Measurements from ENCODE around the gene MEA1. TPM values are rescaled to one million over a fixed set of nuclear protein-coding genes. Genes with fewer than 3 reads are reported as not detected.

MEA1 gene
- total and polyA plus RNA-seq, 2 experiments from 2014 or later: 70.5 to 205 TPM

DNA sequence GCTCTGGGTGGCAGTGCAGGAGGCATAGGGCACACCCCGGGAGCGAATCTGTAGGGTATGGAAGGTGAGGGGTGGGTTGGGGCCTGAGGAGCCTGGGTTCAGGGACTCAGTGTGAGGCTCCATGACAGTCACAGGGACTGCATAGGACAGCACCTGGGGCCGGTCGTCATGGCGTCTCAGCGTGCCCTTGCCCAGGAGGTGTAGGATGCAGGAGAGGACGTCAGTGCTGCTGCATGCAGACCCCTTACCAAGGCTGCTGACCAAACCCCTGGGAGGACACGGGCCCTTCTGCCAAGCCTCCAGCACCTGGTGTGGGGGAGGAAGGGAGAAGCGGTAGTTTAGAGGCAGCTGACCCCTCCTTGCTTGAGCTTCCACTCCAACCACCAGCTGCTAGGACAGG, 24.0 kb upstream of the MEA1 start:
- H3K36me3 Mint-ChIP-seq (ENCODE audit: low read depth): peaks cover 52% of the 10 kb centered on the region
- peaks cover 6% of the 10 kb centered on the region; the same call in 1 of the 2 replicates for H4K20me1 ChIP-seq (replicated peaks; ENCODE audit: insufficient read depth)
- no peaks in the 10 kb centered on the region for H3K79me2 ChIP-seq (replicated peaks; ENCODE audit: insufficient read depth)
- H3K4me2 ChIP-seq: no peak overlapping the region
- H3K4me3 Mint-ChIP-seq: no peak overlapping the region
- no peaks in the 10 kb centered on the region for H3K4me1 ChIP-seq (ENCODE audit: insufficient read depth)
- H3K27me3 Mint-ChIP-seq (ENCODE audit: insufficient read depth, low read depth, poor library complexity): peaks cover 3% of the 10 kb centered on the region
- H3K9me2 ChIP-seq (ENCODE audit: insufficient read depth): no peaks in the 10 kb centered on the region
- ATAC-seq (no peak), DNase-seq (ENCODE audit: low spot score) (no peak)
- no peak overlapping the region for H3K4me3 ChIP-seq
- H3K36me3 ChIP-seq (ENCODE audit: insufficient read depth): 0 out of 2 replicates have a peak, but pooled peaks cover 3% of the 10 kb centered on the region
- H2AFZ ChIP-seq: no peak overlapping the region
- no peak overlapping the region for H3K27ac ChIP-seq (ENCODE audit: low read depth)
- no peaks in the 10 kb centered on the region for H3K9me3 Mint-ChIP-seq
- TF ChIP-seq ZNF331 (CRISPR knock-in tag; IDR thresholded peaks at IDR 0.05; ENCODE audit: low read depth) (no peak), EZH2 (IDR thresholded peaks at IDR 0.05; ENCODE audit: low read depth, unreplicated experiment) (no peak), ETS1 (IDR thresholded peaks at IDR 0.05) (no peak), POLR2AphosphoS5 (IDR thresholded peaks at IDR 0.05; ENCODE audit: low read depth) (no peak), NANOG (IDR thresholded peaks at IDR 0.05; ENCODE audit: borderline replicate concordance) (no peak), CREB1 (CRISPR knock-in tag; IDR thresholded peaks at IDR 0.05; ENCODE audit: low read depth) (no peak), ZNF462 (CRISPR knock-in tag; IDR thresholded peaks at IDR 0.05) (no peak), STAT1 (IDR thresholded peaks at IDR 0.05; ENCODE audit: unreplicated experiment) (no peak), JUNB (IDR thresholded peaks at IDR 0.05; ENCODE audit: unreplicated experiment) (no peak), EZH2phosphoT487 (IDR thresholded peaks at IDR 0.05; ENCODE audit: unreplicated experiment) (no peak), ZNF114 (CRISPR knock-in tag; IDR thresholded peaks at IDR 0.05) (no peak)
- TF ChIP-seq, protein P1, sequence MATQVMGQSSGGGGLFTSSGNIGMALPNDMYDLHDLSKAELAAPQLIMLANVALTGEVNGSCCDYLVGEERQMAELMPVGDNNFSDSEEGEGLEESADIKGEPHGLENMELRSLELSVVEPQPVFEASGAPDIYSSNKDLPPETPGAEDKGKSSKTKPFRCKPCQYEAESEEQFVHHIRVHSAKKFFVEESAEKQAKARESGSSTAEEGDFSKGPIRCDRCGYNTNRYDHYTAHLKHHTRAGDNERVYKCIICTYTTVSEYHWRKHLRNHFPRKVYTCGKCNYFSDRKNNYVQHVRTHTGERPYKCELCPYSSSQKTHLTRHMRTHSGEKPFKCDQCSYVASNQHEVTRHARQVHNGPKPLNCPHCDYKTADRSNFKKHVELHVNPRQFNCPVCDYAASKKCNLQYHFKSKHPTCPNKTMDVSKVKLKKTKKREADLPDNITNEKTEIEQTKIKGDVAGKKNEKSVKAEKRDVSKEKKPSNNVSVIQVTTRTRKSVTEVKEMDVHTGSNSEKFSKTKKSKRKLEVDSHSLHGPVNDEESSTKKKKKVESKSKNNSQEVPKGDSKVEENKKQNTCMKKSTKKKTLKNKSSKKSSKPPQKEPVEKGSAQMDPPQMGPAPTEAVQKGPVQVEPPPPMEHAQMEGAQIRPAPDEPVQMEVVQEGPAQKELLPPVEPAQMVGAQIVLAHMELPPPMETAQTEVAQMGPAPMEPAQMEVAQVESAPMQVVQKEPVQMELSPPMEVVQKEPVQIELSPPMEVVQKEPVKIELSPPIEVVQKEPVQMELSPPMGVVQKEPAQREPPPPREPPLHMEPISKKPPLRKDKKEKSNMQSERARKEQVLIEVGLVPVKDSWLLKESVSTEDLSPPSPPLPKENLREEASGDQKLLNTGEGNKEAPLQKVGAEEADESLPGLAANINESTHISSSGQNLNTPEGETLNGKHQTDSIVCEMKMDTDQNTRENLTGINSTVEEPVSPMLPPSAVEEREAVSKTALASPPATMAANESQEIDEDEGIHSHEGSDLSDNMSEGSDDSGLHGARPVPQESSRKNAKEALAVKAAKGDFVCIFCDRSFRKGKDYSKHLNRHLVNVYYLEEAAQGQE (IDR thresholded peaks at IDR 0.05; ENCODE audit: unreplicated experiment): no peak
- TF ChIP-seq, protein P2, sequence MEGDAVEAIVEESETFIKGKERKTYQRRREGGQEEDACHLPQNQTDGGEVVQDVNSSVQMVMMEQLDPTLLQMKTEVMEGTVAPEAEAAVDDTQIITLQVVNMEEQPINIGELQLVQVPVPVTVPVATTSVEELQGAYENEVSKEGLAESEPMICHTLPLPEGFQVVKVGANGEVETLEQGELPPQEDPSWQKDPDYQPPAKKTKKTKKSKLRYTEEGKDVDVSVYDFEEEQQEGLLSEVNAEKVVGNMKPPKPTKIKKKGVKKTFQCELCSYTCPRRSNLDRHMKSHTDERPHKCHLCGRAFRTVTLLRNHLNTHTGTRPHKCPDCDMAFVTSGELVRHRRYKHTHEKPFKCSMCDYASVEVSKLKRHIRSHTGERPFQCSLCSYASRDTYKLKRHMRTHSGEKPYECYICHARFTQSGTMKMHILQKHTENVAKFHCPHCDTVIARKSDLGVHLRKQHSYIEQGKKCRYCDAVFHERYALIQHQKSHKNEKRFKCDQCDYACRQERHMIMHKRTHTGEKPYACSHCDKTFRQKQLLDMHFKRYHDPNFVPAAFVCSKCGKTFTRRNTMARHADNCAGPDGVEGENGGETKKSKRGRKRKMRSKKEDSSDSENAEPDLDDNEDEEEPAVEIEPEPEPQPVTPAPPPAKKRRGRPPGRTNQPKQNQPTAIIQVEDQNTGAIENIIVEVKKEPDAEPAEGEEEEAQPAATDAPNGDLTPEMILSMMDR (conservative IDR thresholded peaks at IDR 0.05; ENCODE audit: low read depth in 2 of 2): no peak
- H3K4me1 Mint-ChIP-seq: no peaks in the 10 kb centered on the region
- no peak overlapping the region for H3K27ac Mint-ChIP-seq
- 0 out of 2 replicates have a peak, but pooled peaks cover 6% of the 10 kb centered on the region for H3F3A ChIP-seq (replicated peaks; ENCODE audit: low read depth)
- H3K27me3 ChIP-seq (ENCODE audit: insufficient read depth): no peaks in the 10 kb centered on the region
